PC-3 (cell line): ENCODE data around the gene APLP1.

Source experiments
- CTCF ChIP-seq: fragments of 300-600 bp; sonication (generic); conservative IDR thresholded peaks from 2 replicates; pipeline ENCODE4 v1.5.1; 2017; ENCODE audit warnings: antibody characterized with exemption, low read depth, mild to moderate bottlenecking, low read length
- EZH2 ChIP-seq: fragments of 300-600 bp; sonication (generic); IDR thresholded peaks from one replicate; pipeline ENCODE4 v1.6.1; 2017; ENCODE audit warnings: antibody characterized with exemption, mild to moderate bottlenecking, low read length; ENCODE audit not compliant: unreplicated experiment
- EZH2phosphoT487 ChIP-seq: fragments of 300-600 bp; sonication (generic); IDR thresholded peaks from 2 replicates; pipeline ENCODE4 v1.6.1; 2018; ENCODE audit warnings: mild to moderate bottlenecking, antibody characterized with exemption, low read length, borderline replicate concordance

DNA sequence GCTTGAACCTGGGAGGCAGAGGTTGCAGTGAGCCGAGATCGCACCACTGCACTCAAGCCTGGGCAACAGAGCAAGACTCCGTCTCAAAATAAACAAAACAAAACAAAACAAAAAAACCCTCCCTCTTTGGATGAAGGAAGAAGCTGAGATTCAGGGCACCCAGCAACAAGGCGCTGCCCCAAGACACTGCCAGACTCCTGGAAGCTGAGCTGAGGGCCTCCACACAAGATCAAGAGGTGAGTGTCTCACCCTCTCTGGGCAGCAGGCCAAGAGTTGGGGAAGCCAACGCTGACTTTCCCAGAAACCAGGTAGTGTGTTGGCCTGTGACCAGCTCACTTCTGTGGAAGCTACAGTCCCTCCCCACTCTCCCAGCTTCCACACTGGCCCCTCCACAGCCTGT, 43.4 kb downstream of the APLP1 start:
- TF ChIP-seq CTCF (no peak), EZH2 (no peak), EZH2phosphoT487 (no peak)
